Measurements from ENCODE around the gene TAF8.

GRCh38 chr6:42112351-42112750 is 62.0 kb downstream of the TAF8 start:
- no peak for TF ChIP-seq CTCF (optimal IDR thresholded peaks at IDR 0.05 in 1 of 3, IDR thresholded peaks at IDR 0.05 in 1 of 3, conservative IDR thresholded peaks at IDR 0.05 in 1 of 3; ENCODE audit: extremely low read depth in 1 of 3, insufficient read depth in 2 of 3, low read length in 3 of 3)
- no peak for TF ChIP-seq EZH2 (IDR thresholded peaks at IDR 0.05; ENCODE audit: low read length)
